Body of pancreas (tissue), 4 donors: ENCODE results near the gene TOP3B. TPM values are rescaled to one million over a fixed set of nuclear protein-coding genes. Genes with fewer than 3 reads are reported as not detected.

Source experiments
- ATAC-seq: fragments of 150-250 bp; one replicate; pipeline ENCODE4 v1.9.1; 2016
- DNase-seq, 4 donors: peaks; one replicate each; pipeline ENCODE4 v3.0.0-alpha.2; 2019
- H3K27ac ChIP-seq, 4 donors: fragments of 200-600 bp; sonication (generic); 1 replicate in 3 of 4; 2 replicates in 1 of 4; pipeline versions ENCODE4 v1.5.1 to v1.6.1; 2016 to 2019; ENCODE audit warnings: mild to moderate bottlenecking in 1 of 4, mixed read lengths in 1 of 4, moderate library complexity in 1 of 4
- H3K27me3 ChIP-seq, 2 donors: fragments of 200-600 bp; sonication (generic); one replicate each; pipeline ENCODE4 v1.6.0; 2016; ENCODE audit warnings: mild to moderate bottlenecking in 1 of 2
- H3K36me3 ChIP-seq, 2 donors: fragments of 200-600 bp; sonication (generic); replicated peaks in 1 of 2; 2 replicates each; pipeline ENCODE4 v1.5.1; 2016; ENCODE audit warnings: low read depth in 2 of 2; ENCODE audit not compliant: insufficient read depth in 1 of 2
- H3K4me1 ChIP-seq: fragments of 200-600 bp; sonication (generic); one replicate; pipeline ENCODE4 v1.6.0; 2016
- H3K4me3 ChIP-seq, 2 donors: fragments of 200-600 bp; sonication (generic); 1 replicate in 1 of 2; 2 replicates in 1 of 2; pipeline ENCODE4 v1.5.1; 2016 to 2019
- H3K9me3 ChIP-seq, 3 donors: fragments of 200-600 bp; sonication (generic); 1 replicate in 2 of 3; 2 replicates in 1 of 3; pipeline ENCODE4 v1.5.1; 2016
- POLR2A ChIP-seq, 3 donors: fragments of 450-650 bp; IDR thresholded peaks; one replicate each; pipeline ENCODE4 v1.6.1; 2016; ENCODE audit warnings: antibody characterized with exemption in 3 of 3, mild to moderate bottlenecking in 2 of 3
- WGBS, 2 donors: methylation state at CpG; one replicate each; pipeline ENCODE4 v1.1.5; 2017; 5-methylcytosine and 5-hydroxymethylcytosine counted together
- intact Hi-C: fragments of 100-400 bp; cut with DNase I; formaldehyde crosslinking; loops from one replicate; pipeline ENCODE4 v1.15.1; 2023
- total RNA-seq, 2 donors: library from RNA; depleted of rRNA; stranded (reverse); fragments of >200 nt; gene quantifications; one replicate each; pipeline ENCODE4 v1.1.0, GENCODE V29; 2016
- TF ChIP-seq, protein P1 (sequence below), 7 experiments: fragments of 450-650 bp in 4 of 7; fragments of 200-600 bp in 3 of 7; sonication (generic) in 3 of 7; IDR thresholded peaks; one replicate each; pipeline ENCODE4 v1.5.1; 2016 to 2019; ENCODE audit warnings: antibody characterized with exemption in 7 of 7

Gene TOP3B
- total RNA-seq, 2 donors from 2014 or later: 19.2 to 48.8 TPM

DNA sequence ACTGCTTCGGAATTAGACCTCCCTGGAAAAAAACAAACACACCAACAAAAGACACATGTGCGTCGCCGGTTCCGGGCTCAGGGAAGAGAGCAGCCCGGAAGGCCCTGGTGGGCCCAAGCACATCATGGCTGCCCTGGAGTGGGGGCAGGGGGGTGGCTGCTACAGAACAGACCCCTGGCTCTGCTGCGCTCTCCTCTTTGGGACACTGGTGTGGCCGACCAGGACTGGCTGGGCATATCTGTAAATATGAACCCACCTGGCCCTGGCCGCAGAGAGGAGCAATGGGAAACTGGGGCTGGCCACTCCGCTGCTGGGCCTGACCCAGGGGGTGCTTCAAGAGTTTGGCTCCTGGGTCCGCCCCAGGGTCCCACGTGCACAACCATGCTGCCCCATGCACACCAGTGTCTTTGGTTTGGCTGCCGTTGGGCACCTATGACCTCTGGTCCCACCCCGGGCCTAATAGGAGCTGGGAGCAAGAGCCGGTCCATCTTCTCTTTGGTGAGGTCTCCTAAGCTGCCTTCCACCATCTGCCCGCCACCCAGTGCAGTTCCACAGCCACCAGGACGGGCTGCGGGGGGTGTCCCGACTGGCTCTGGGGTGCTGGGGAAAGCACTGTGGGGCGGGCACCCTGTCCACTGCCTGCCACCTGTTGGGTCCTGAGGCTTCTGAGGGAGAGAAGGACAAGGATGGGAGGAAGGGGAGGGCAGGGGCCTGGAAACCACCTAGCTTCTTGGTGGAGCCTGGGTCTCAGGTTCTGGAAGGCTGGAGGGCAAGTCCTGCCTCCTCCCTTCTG, 60.0 kb downstream of the TOP3B start:
- ATAC-seq: no peak
- TF ChIP-seq, protein P1, sequence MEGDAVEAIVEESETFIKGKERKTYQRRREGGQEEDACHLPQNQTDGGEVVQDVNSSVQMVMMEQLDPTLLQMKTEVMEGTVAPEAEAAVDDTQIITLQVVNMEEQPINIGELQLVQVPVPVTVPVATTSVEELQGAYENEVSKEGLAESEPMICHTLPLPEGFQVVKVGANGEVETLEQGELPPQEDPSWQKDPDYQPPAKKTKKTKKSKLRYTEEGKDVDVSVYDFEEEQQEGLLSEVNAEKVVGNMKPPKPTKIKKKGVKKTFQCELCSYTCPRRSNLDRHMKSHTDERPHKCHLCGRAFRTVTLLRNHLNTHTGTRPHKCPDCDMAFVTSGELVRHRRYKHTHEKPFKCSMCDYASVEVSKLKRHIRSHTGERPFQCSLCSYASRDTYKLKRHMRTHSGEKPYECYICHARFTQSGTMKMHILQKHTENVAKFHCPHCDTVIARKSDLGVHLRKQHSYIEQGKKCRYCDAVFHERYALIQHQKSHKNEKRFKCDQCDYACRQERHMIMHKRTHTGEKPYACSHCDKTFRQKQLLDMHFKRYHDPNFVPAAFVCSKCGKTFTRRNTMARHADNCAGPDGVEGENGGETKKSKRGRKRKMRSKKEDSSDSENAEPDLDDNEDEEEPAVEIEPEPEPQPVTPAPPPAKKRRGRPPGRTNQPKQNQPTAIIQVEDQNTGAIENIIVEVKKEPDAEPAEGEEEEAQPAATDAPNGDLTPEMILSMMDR (IDR thresholded peaks at IDR 0.05): no peak
- no peak for TF ChIP-seq POLR2A (IDR thresholded peaks at IDR 0.05)
- H3K4me1 ChIP-seq: peaks cover 29% of the 10 kb centered on the region
- H3K9me3 ChIP-seq: no peaks in the 10 kb centered on the region
- peak overlapping the region; percentile 32 to 78 (median 70) for H3K27ac ChIP-seq
- no peaks in the 10 kb centered on the region for H3K36me3 ChIP-seq
- intact Hi-C loops: no loop called here
- H3K27me3 ChIP-seq: no peaks in the 10 kb centered on the region
- H3K4me3 ChIP-seq: no peak overlapping the region
- DNase-seq: no peak
- WGBS, 2 donors: 86 to 87% methylated on average over 7 to 14 of the region's 20 CpGs

DNA sequence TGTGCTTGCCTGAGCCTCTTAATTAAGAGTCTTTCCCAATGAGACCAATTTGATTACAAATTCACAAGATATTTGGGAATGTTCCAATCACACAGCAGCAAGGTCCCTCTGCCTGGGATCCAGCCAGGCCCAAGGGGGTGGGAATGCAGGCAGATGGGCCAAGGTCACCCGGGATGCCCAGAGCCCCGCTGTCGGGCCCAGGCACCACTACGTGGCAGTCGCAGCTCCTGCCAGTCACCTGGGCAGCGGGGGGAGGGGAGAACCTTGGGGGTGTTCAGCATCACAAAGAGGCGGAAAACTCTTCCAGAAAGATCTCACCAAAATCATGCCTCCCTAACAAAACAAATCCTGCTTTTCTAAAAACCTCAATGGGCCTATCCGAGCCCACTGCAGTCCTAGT, 60.9 kb downstream of the TOP3B start:
- ATAC-seq (peak; percentile 73), DNase-seq (peak; percentile 67 to 87 (median 84))
- H3K9me3 ChIP-seq: no peaks in the 10 kb centered on the region
- no peaks in the 10 kb centered on the region for H3K27me3 ChIP-seq
- H3K4me3 ChIP-seq: no peak overlapping the region
- H3K36me3 ChIP-seq: no peaks in the 10 kb centered on the region
- WGBS, 2 donors: 22 to 23% methylated on average over 8 of the region's 8 CpGs
- TF ChIP-seq, protein P1 (IDR thresholded peaks at IDR 0.05): no peak
- TF ChIP-seq POLR2A (IDR thresholded peaks at IDR 0.05): no peak
- intact Hi-C loops: no loop called here
- peak overlapping the region; percentile 47 to 78 (median 70) for H3K27ac ChIP-seq
- peaks cover 37% of the 10 kb centered on the region for H3K4me1 ChIP-seq

DNA sequence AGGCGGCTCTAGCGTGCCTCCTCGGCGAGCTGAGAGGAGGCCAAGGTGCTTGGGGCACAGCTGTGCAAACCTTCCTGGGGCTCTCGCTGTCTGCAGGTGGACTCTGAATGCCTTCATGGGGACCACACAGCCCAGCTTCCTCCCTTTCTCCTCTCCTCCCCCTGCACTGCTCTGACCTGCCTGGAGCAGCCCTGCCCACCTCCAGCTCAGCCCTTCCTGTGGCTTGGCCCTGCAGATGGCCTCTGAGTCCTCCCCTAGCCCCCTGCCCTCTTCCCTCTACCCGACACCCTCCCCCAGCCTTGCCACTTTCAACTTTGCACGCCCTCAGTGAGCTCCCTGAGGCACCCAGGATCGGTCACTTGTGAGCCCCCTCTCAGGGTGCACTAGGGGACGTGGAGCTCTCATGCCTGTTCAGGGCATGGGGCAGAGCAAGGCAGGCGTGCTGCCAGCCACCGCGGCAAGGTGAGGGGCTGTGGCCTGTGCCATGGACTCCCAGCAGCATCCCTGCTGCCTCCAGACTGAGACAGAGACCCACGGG, 61.3 kb downstream of the TOP3B start:
- H3K4me1 ChIP-seq: peaks cover 40% of the 10 kb centered on the region
- TF ChIP-seq POLR2A (IDR thresholded peaks at IDR 0.05): no peak
- TF ChIP-seq, protein P1 (IDR thresholded peaks at IDR 0.05): no peak
- no peaks in the 10 kb centered on the region for H3K36me3 ChIP-seq
- no peaks in the 10 kb centered on the region for H3K9me3 ChIP-seq
- 31 to 63% methylated on average over 1 to 13 of the region's 13 CpGs for WGBS, 2 donors
- ATAC-seq (peak; percentile 14), DNase-seq (peak in 1 of 4 donors; percentile 54)
- H3K4me3 ChIP-seq: no peak overlapping the region
- intact Hi-C loops: no loop called here
- no peaks in the 10 kb centered on the region for H3K27me3 ChIP-seq
- H3K27ac ChIP-seq: peak overlapping the region; percentile 47 to 78 (median 70)

DNA sequence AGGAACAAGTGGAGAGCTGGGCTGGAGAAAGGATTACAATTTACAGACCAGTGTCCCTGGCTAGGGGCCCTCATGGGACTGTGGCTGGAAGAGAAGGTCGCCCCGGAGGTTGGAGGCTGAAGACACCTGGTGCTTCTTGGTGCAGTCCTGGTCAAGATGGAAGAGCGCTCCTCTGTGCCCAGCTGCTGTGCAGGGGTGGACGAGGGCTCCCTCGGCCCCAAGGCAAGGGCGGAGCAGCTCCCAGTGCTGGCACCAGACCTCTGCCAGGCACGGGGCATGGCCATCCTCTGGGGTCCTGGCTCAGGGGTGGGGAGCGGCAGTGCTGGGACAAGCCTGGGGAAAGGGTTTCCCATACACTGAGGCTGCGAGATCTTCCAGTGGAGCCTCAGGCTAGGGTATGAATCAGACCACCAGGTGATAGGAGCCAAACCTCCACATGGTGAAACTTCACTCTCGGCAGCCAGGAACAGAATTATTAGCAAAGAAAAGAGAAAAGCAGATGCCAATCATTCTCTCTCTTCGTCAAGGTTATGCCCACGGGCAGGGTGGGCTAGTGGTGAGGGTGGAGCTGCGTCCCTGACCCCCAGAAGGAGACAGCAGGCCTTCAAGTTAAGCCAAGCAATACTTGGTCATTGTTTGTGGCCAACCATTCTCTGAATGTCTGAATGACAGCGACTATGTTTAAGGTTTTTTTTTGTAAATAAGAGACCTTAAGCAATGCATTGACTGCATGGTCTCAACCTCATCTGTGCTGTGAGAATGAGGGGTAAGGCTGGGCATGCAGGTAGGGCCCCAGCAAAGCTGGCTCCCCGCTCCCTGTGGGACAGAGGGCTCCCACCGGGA, 62.0 kb downstream of the TOP3B start:
- Histone ChIP-seq H3K9me3 (no peaks in the 10 kb centered on the region), H3K27ac (peak overlapping the region; percentile 47 to 78 (median 70)), H3K4me3 (no peak overlapping the region), H3K4me1 (peaks cover 40% of the 10 kb centered on the region), H3K36me3 (no peaks in the 10 kb centered on the region), H3K27me3 (no peaks in the 10 kb centered on the region)
- intact Hi-C loops: no loop called here
- 35 to 67% methylated on average over 5 to 16 of the region's 16 CpGs for WGBS, 2 donors
- DNase-seq (no peak), ATAC-seq (no peak)
- no peak for TF ChIP-seq POLR2A (IDR thresholded peaks at IDR 0.05)
- TF ChIP-seq, protein P1 (IDR thresholded peaks at IDR 0.05): no peak
